GM19328 (cell line): Measurements from ENCODE around the gene ZC3H4.
"Not testable (repeated sequence)": the region's sequence is repeated elsewhere in the genome, so short reads cannot be mapped to it uniquely, and the experiment has no call there.

Source experiments
- ATAC-seq: cut with Tn5 transposase; IDR thresholded peaks from one replicate; pipeline ENCODE4 v1.9.1; 2021; ENCODE audit warnings: mild to moderate bottlenecking, moderate library complexity; ENCODE audit not compliant: unreplicated experiment

Gene ZC3H4

DNA sequence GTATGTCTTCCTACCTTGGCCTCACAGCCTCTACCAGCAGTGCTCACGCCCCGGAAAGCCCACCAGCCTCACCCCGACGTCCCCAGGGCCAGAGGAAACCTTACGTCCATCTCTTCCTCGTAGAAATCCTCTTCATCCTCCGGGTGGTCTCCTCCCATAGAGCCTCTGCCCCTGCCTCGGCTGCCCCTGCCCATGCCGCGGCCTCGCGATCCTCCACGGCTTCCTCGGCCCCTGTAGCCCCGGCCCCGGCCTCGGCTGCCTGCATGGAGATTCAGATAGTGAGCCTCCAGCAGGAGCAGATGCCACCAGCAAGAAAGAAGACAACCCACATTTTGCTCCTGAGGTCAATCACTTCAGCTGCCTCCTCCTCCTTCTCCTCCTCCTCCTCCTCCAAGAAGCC is 27.3 kb downstream of the ZC3H4 start:
- no peak for ATAC-seq

DNA sequence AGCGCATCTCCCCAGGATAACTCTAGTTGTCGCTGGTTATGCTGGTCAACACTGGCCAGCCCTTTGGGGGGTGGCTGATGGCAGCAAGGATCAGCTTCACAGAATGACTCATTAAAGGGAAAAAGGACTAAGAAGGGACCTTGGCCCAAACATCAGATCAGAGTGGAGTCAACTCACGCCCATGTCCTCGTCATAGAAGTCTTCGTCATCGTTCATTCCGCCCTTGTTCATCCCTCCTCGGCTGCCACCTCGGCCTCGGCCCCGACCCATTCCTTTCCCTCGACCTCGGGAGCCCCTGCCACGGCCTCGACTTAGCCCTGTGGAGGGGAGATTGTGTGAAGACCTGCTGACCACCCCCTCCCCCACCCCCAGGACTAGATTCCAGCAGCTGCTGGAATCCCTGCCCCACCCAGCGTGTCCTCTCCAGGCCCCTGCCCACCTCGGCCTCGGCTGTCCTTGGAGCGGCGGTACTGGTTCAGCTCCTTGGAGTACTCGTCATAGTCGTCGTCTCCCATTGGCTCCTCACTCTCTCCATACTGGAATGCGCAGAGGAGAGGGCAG is 28.6 kb downstream of the ZC3H4 start:
- no peak for ATAC-seq

DNA sequence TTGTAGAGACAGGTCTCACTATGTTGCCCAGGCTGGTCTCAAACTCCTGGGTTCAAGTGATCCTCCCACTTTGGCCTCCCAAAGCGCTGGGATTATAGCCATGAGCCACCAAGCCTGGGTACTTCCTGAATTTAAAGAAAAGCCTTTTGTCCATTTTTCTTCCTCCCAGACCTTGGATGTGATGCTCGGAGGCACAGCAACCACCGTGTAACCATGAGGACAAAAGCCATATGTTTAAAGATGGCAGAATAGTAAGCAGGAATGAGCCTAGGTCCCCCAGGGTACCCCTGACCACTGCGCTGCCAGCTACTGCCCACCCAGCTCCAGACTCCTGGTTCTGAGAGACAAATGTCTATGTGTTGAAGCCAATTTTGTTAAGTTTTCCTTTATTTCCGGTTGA is 31.1 kb downstream of the ZC3H4 start:
- ATAC-seq = no peak

DNA sequence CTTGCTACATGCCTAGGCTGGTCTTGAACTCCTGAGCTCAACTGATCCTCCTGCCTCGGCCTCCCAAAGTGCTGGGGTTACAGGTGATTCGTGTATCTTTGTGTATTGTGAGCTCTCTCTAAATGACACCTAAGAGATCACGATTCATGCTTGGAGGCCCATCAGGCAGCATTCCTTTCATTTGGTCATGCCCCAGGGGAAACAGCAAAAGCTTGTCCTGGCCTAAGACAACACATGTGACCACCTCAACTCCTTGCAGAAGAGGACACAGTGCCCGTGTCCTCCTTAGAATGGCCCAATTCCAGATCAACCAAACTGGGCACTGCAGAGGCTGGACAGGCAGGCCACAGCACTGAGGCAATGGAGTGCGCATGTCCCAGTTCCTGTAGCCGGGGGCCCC is 32.5 kb downstream of the ZC3H4 start:
- no peak for ATAC-seq

DNA sequence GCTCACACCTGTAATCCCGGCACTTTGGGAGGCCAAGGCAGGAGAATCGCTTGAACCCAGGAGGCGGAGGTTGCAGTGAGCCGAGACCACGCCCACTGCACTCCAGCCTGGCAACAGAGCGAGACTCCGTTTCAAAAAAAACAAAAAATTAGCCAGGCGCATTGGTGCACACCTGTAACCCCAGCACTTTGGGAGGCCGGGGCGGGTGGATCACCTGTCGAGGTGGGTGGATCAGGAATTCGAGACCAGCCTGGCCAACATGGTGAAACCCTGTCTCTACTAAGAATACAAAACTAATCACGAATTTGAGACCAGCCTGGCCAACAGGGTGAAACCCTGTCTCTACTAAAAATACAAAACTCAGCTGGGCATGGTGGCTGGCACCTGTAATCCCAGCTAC is 35.2 kb downstream of the ZC3H4 start:
- ATAC-seq = not testable (repeated sequence)

DNA sequence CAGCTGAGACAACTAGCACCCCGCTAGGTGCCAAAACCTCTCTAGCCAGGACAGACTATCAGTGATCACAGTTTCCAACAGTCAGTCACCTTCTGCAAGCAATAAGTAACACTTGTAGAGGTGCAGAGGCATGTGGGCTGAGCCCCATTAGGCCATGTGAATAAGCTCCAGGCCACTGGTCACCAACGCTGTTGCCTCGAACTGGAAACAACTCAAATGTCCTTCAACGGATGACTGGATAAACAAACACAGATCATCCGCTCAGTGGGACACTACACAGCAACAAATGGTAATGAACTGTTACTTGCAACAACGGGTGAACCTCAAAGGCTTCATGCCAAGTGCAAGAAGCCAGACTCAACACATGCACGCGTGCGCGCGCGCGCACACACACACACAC is 37.6 kb downstream of the ZC3H4 start:
- ATAC-seq = no peak

DNA sequence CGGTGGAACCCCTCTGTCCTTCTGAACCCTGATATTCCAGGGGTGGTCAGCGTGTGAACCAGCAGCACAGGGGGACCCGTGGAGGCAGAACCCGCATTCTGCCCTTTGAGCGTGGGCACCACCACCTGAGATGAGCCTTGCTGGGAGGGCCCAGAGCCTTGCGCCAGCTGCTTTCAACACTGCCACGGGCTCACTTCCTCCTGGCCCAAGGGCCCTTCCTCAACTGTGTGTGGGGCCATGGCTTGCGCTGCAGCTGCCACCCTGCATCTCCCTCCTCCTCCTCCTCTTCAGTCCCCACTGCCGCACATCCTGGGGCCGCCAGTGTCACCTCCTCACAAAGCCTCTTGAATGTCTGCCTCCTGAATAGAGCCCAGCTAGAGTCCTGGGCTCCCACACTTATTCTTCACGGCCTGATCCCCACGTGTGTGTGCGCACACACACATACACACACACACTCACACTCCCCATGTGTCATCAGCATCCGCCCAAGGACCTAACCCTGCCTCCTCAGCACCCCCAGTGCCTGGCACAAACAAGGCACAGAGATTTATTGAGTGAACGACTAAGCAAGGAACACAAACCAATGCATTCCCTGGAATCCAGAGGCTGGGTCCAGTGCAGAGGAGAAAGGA is 38.3 kb downstream of the ZC3H4 start:
- no peak for ATAC-seq

DNA sequence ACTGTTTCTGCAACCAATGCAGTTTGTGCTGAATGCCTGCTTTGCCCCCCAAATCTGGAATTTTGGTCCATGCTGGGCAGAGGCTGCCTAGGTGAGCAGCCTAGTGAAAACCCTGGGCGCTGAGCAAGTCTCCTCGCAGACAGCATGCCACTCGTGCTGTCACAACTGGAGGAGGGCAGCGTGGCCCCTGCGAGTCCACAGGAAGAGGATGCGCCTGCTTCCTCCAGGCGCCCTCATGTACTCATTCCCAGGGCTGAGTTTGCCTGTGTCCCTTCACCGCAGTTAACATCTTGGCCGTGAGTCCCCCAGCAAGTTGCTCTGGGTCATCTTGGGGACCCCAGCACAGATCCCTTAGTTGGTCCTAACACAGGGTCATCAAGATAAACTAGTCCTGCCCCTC is 39.0 kb downstream of the ZC3H4 start:
- no peak for ATAC-seq

DNA sequence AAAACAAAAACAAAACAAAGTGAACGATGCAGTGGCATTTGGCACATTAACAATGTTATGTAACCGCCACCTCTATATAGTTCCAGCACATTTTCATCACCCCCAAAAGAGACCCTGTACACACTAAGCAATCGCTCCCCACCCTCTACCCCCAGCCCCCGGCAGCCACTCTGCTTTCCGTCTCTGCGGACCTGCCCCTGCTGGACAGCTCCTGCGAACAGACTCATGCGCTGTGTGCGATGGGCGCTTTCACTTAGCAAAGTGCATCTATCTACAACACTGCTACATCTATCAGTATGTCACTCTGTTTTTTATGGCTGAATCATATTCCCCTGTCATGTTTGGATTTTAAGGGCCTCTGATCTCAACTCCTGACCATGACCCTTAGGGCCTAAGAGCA is 40.0 kb downstream of the ZC3H4 start:
- no peak for ATAC-seq

DNA sequence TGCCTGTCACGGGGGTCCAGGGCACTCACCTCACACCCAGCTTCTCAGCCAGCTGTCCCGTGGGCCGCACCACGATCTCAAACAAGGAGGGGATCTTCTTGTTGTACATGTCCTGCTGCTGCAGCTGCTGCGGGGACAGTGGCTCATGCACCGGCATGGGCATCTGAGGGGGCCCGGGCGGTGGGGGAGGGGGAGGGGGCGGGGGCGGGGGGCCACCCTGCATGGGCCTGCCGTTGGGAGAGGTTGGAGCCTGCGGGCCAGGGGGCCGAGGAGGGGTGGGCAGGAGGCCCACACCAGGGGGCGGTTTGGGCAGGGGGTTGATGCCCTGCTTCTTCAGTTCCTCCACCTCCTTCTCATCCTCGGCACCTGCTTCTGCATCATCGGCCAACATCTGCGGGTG is 41.3 kb downstream of the ZC3H4 start:
- no peak for ATAC-seq

DNA sequence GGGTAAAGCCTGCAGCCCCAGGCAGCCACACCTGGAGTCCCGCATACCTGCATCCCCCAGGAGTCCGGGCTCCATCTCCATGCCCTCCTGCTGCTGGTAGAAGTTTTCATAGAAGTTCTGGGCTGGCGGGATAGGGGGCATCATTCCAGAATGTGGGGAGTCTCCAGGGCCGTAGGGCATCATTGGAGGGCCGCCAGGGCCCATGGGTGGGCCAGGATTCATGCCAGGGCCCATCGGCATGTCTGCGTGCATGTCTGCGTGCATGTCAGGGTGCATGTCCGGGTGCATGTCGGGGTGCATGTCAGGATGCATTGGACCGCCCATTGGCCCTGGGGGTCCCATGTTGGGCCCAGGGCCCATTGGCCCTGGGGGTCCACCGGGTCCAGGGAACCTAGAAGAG is 41.8 kb downstream of the ZC3H4 start:
- no peak for ATAC-seq

DNA sequence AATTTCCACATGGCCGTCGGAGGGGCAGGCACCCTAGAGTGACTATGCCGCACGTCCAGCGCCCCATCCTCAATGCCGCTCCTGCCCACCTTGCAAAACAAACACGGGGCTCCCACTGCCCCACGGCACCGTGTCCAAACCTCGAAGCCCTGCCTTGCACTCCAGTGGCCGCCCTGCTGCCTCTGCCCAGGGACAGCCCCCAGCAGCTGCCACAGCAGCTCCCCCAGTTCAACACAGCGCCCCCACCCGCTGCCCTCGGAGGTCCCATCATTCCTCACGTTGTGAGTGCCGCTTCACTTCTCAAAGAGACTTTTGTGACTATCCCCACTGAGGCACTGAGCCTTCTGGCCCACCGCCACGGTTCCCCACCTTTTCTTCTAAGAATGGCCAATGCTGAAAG is 42.8 kb downstream of the ZC3H4 start:
- ATAC-seq = no peak

DNA sequence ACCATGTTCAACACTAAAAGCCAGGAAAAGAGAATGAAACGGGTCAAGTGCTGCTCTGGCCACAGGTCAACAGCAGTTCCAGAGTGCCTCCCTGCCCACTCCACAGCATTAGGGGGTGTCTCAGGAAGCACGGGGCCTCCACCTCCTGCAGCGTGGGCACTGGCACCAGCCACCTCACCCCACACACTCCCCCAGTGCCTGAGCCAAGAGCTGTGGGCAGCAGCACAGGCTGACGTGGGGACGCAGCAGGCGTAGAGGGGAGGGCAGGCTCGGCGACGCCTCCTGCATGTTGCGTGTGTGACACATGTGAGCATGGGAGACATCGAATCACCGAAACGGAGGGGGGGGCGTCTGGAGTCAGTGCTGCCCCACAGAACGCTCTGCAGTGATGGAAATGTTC is 43.8 kb downstream of the ZC3H4 start:
- no peak for ATAC-seq

DNA sequence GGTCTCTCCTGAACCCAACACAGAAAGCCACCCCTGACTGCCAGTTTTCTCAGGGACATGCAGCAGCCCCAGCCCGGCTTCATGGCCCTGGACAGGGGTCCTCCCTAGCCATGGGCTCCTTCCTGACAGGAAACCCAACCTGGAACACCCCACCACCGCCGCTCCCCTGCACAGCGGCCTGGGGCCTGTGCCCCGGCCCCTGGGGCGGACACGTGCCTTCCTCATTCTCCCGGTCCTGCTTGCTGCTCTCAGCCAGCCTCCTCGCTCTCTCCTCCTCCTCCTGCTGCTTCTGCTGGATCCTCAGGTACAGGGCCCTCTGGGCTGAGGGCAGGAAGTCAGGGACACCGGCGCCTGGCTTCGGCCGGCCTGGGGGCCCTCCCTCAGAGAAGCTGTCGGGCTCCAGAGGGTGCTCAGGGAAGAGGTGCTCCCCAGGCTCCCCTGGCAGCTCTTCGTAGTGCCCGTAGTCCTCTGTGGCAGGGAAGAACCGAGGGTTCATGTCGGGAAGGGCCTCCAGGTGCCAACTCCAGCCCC is 44.6 kb downstream of the ZC3H4 start:
- ATAC-seq = no peak

DNA sequence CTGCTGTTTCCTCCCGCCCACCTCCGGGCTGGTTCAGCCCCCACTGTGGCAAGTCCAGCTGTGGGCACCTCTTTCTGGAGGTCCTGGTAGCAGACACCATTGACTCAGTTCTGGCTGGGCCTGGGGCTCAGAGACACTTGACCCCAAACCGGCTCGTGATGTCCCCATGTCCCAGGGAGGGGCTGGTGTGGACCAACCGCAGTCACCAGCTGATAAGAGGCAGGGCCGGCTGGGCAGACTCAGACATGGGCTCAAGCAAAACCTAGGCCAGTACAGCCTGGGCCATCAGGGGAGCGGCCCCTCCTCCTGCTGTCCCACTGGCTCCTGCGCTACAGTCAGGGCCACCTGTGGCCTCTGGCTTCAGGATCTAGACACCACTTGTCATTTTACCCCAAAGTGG is 45.3 kb downstream of the ZC3H4 start:
- ATAC-seq = no peak

DNA sequence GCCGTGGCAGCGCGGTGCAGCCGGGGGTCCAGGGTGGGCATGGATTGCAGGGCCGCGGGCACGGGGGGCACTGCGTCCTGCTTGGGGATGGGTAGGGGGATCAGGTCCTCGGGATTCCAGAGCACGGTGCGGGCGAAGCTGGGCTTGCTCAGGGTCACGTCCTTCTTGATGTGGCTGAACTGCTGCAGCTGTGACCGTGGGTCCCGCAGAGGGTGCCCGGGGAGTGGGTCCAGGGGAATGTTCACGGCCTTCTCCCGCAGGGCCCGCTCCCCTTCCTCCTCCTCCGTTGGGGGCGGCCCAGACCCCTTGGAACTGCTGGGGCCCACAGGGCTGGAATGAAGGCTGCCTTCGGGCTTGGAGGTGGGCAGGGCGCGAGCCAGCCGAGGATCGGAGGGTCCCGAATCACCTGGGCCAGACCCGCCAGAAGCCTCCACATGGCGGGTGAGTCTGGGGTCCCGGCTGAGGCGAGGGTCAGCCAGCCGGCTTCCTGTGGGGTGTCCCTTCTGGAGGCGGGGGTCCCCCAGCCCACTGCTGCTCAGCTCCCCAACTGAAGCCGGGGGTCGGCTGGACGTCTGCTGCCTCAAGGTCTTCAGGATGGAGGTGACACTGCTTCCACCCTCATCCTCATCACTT is 46.2 kb downstream of the ZC3H4 start:
- no peak for ATAC-seq

DNA sequence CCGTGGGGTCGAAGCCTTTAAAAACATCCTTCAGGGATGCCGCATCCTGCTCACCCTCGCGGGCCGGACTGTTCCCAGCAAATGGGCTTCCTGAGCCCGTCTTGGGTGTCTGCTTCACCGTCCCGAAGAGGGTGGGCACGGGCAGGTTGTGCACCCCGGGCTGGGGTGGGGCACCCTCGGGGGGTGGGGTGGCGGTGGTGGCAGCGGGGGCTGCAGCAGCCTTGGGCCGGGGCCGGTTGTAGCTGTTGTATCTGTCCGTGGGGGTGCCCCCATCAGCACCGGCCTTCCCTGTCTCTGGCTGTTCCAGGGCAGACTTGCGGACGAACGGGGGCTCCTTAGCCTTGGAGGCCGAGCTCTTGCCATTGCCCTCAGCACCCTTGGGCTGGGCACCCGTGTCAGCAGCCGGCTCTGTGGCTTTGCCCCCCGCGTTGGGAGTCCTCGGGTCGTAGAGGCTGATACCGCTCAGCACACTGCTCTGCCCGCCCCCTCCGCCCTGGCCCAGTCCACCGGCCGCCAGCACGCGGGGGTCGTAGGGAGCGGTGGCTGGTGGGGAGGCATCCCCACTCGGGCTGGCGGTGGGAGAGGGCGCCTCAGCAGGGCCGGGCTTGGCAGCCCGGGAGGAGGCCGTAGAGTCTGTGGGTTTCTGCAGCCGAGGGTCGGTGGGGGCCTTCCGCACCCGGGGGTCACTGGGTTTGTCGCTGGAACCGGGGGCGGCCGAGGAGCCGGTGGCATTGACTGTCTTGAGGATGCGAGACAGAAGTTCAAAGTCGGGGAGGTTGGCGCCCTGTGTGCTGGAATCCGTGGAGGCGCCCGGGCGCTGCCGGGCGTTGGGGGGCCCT is 47.0 kb downstream of the ZC3H4 start:
- ATAC-seq = no peak

DNA sequence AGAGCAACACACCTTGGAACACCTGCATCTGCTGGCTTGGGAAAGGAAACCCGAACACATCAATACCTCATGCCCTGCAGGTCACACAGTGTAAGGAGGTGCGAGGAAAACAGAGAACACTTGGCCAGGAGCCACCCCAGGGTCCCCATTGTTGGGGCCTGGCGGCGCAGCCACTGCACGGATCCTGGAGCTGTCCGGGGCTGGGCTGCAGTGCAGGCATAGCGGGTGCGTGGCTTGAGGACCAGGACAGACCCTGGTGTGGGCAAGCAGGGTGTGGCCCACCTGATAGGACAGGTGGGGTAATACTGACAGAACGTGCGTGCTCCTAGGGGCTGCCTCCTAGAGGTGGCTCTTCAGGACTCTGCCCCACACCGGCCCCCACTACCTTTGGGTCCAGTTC is 48.3 kb downstream of the ZC3H4 start:
- ATAC-seq = no peak

DNA sequence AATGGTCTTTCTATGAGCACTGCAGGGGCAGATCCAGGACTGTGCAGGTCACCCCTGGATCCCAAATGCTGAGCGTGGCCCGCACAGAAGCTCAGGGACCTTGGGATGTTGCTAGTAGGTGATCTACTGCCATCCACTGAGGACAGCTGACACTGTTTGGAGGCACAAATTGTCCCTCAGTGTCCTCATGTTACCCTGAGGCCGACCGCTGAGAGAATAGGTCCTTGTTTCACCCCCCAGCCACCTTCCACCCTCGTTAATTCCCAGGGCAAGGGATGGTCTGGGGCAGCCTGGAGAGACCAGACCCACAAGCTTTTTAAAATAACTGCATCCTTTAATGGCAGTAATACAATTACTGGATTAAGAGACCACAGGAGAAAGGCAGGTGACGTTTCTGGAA is 49.7 kb downstream of the ZC3H4 start:
- ATAC-seq = no peak

DNA sequence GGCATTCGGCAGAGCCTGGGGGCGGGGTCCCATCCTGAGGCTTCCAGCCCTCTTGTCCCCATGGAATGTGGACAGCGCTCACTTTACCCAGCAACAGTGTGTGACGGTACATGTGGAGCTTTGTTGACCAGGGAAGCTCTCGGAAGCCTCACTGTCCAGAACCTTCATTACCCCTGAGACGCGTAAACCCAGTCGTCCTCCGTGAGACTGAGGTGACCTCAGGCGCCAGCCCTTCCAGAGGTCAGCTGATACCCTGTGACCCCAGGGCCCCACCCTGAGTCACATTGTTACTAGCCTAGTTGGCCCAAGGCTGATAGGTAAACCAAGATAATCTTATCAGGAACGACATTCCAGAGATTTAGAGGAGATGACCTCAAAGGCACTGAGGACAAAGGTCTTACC is 55.0 kb downstream of the ZC3H4 start:
- no peak for ATAC-seq

DNA sequence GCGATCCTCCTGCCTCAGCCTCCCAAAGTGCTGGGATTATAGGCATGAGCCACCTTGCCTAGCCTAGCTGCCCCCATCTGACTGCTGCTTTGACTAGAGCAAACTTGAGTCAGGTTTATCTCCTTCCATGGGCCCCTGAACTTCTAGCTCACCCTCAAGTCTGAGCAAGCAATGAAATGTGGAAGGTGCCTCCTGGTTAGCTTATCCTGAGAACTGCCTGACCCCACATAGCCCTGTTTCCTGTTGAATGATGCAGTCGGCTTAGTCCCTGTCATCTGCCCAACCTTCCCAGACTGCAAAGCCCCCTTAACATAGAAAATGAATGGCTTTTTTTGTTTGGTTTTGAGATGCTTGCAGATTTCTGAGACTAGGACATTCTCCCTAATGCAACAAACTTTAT is 56.2 kb downstream of the ZC3H4 start:
- no peak for ATAC-seq

DNA sequence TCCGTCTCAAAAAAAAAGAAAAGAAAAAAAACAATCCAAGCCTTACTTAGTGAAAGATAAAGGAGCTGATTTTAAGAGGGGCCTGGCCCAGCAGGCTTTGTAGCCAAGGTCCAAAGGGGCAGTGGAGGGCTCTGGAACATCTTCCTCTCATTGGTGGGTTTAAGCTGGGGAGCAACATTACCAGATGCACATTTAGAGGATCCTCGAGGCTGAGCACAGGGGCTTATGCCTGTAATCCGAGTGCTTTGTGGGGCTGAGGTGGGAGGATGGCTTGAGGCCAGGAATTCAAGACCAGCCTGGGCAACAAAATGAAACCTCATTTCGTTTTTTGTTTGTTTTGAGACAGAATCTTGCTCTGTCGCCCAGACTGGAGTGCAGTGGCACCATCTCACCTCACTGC is 57.2 kb downstream of the ZC3H4 start:
- no peak for ATAC-seq
